H9 (cell line): ENCODE results near the gene NPTN. TPM values are rescaled to one million over a fixed set of nuclear protein-coding genes. Genes with fewer than 3 reads are reported as not detected.

Experiments used
- DNase-seq: peaks from one replicate; pipeline ENCODE4 v3.0.0-alpha.2; 2017
- H2AFZ ChIP-seq: one replicate; pipeline ENCODE4 v1.6.1; 2013; ENCODE audit warnings: mild to moderate bottlenecking, low read length, control low read depth, moderate library complexity
- H2AK5ac ChIP-seq: 2 replicates; pipeline ENCODE4 v1.6.1; 2013; ENCODE audit warnings: low read length, control low read depth, mixed read lengths; ENCODE audit not compliant: insufficient read length
- H2BK120ac ChIP-seq: one replicate; pipeline ENCODE4 v1.6.1; 2013; ENCODE audit warnings: low read depth, mild to moderate bottlenecking, low read length, control low read depth, inconsistent platforms; ENCODE audit not compliant: poor library complexity, severe bottlenecking
- H2BK12ac ChIP-seq: 2 replicates; pipeline ENCODE4 v1.6.1; 2013; ENCODE audit warnings: low read length, control low read depth, mixed read lengths, low read depth; ENCODE audit not compliant: insufficient read length
- H2BK15ac ChIP-seq: 2 replicates; pipeline ENCODE4 v1.6.1; 2013; ENCODE audit warnings: low read depth, low read length, control low read depth
- H2BK20ac ChIP-seq: one replicate; pipeline ENCODE4 v1.6.1; 2013; ENCODE audit warnings: low read depth, mild to moderate bottlenecking, low read length, control low read depth, inconsistent platforms; ENCODE audit not compliant: poor library complexity, severe bottlenecking
- H2BK5ac ChIP-seq: 2 replicates; pipeline ENCODE4 v1.6.1; 2013; ENCODE audit warnings: low read length, control low read depth, mixed read lengths; ENCODE audit not compliant: insufficient read length
- H3K14ac ChIP-seq: 2 replicates; pipeline ENCODE4 v1.6.1; 2013; ENCODE audit warnings: low read length, control low read depth; ENCODE audit not compliant: insufficient read depth
- H3K18ac ChIP-seq: 2 replicates; pipeline ENCODE4 v1.6.1; 2013; ENCODE audit warnings: low read depth, mild to moderate bottlenecking, mixed read lengths, low read length, control low read depth; ENCODE audit not compliant: insufficient read length
- H3K23ac ChIP-seq: 2 replicates; pipeline ENCODE4 v1.6.1; 2013; ENCODE audit warnings: low read length, control low read depth, mixed read lengths, low read depth; ENCODE audit not compliant: insufficient read length
- H3K23me2 ChIP-seq: 2 replicates; pipeline ENCODE4 v1.6.1; 2013; ENCODE audit warnings: low read depth, mild to moderate bottlenecking, mixed read lengths, low read length, control low read depth; ENCODE audit not compliant: insufficient read length, poor library complexity, severe bottlenecking
- H3K27ac ChIP-seq: 2 replicates; pipeline ENCODE4 v1.5.1; 2013; ENCODE audit warnings: low read length, control low read depth, mixed read lengths, low read depth; ENCODE audit not compliant: insufficient read length
- H3K27me3 ChIP-seq: 2 replicates; pipeline ENCODE4 v1.6.1; 2013; ENCODE audit warnings: low read length, control low read depth, inconsistent platforms; ENCODE audit not compliant: insufficient read depth
- H3K4ac ChIP-seq: 2 replicates; pipeline ENCODE4 v1.6.1; 2013; ENCODE audit warnings: low read depth, mild to moderate bottlenecking, control low read depth, inconsistent platforms, low read length, moderate library complexity
- H3K4me1 ChIP-seq: 2 replicates; pipeline ENCODE4 v1.6.1; 2013; ENCODE audit warnings: low read length, control low read depth, inconsistent platforms; ENCODE audit not compliant: insufficient read depth
- H3K4me2 ChIP-seq: 2 replicates; pipeline ENCODE4 v1.6.1; 2013; ENCODE audit warnings: low read length, control low read depth, mixed read lengths; ENCODE audit not compliant: insufficient read length, insufficient read depth
- H3K56ac ChIP-seq: 2 replicates; pipeline ENCODE4 v1.6.1; 2013; ENCODE audit warnings: low read depth, mild to moderate bottlenecking, mixed read lengths, low read length, control low read depth; ENCODE audit not compliant: insufficient read length
- H3K79me1 ChIP-seq: 2 replicates; pipeline ENCODE4 v1.6.1; 2013; ENCODE audit warnings: low read depth, mild to moderate bottlenecking, moderate library complexity, low read length, control low read depth, inconsistent platforms; ENCODE audit not compliant: insufficient read depth, poor library complexity, severe bottlenecking
- H3K79me2 ChIP-seq: 2 replicates; pipeline ENCODE4 v1.6.1; 2013; ENCODE audit warnings: low read length, control low read depth, inconsistent platforms; ENCODE audit not compliant: insufficient read depth
- H3K9ac ChIP-seq: 2 replicates; pipeline ENCODE4 v1.6.1; 2013; ENCODE audit warnings: low read length, control low read depth, mixed read lengths; ENCODE audit not compliant: insufficient read length; ENCODE audit errors: extremely low read depth
- H3K9me3 ChIP-seq: one replicate; pipeline ENCODE4 v1.6.1; 2013; ENCODE audit warnings: low read depth, low read length, inconsistent platforms; ENCODE audit not compliant: control insufficient read depth
- H3T11ph ChIP-seq: one replicate; pipeline ENCODE4 v1.6.1; 2013; ENCODE audit warnings: mild to moderate bottlenecking, low read length, control low read depth, inconsistent platforms
- H4K20me1 ChIP-seq: one replicate; pipeline ENCODE4 v1.6.1; 2013; ENCODE audit not compliant: control insufficient read depth, insufficient read length, insufficient read depth
- H4K5ac ChIP-seq: 2 replicates; pipeline ENCODE4 v1.6.1; 2013; ENCODE audit warnings: low read depth, mild to moderate bottlenecking, mixed read lengths, low read length, control low read depth; ENCODE audit not compliant: insufficient read length
- H4K8ac ChIP-seq: replicated peaks from 2 replicates; pipeline ENCODE4 v1.6.1; 2013; ENCODE audit warnings: low read length, control low read depth, mixed read lengths, low read depth; ENCODE audit not compliant: insufficient read length
- H4K91ac ChIP-seq: 2 replicates; pipeline ENCODE4 v1.6.1; 2013; ENCODE audit warnings: low read depth, mild to moderate bottlenecking, moderate library complexity, mixed read lengths, low read length, control low read depth; ENCODE audit not compliant: insufficient read length
- H3K27ac Mint-ChIP-seq, 3 experiments: 2 replicates in 2 of 3; 3 replicates in 1 of 3; pipeline ENCODE4 v1.8.0; 2020 to 2021; ENCODE audit warnings: mixed read lengths in 3 of 3, mild to moderate bottlenecking in 1 of 3, moderate library complexity in 1 of 3
- H3K27me3 Mint-ChIP-seq: 2 replicates; pipeline ENCODE4 v1.8.0; 2021; ENCODE audit warnings: low read depth, mild to moderate bottlenecking, moderate library complexity, mixed read lengths
- H3K36me3 Mint-ChIP-seq, 3 experiments: 2 replicates in 2 of 3; 3 replicates in 1 of 3; pipeline ENCODE4 v1.8.0; 2020 to 2021; ENCODE audit warnings: low read depth in 3 of 3, mixed read lengths in 3 of 3; ENCODE audit not compliant: insufficient read depth in 1 of 3
- H3K4me1 Mint-ChIP-seq, 2 experiments: 2 replicates each; pipeline ENCODE4 v1.8.0; 2020; ENCODE audit warnings: mixed read lengths in 2 of 2
- H3K4me3 Mint-ChIP-seq, 2 experiments: 2 replicates in 1 of 2; 3 replicates in 1 of 2; pipeline ENCODE4 v1.8.0; 2020 to 2021; ENCODE audit warnings: mild to moderate bottlenecking in 2 of 2, mixed read lengths in 2 of 2, moderate library complexity in 1 of 2
- H3K9me3 Mint-ChIP-seq, 2 experiments: 2 replicates in 1 of 2; 3 replicates in 1 of 2; pipeline ENCODE4 v1.8.0; 2020; ENCODE audit warnings: mild to moderate bottlenecking in 2 of 2, mixed read lengths in 2 of 2, moderate library complexity in 1 of 2
- WGBS: extraction: QIAGEN DNeasy Blood & Tissue Kit; methylation state at CpG from one replicate; pipeline ENCODE4 v1.1.7; 2013; ENCODE audit warnings: missing lambda C conversion rate, low lambda C conversion rate, mixed read lengths; ENCODE audit not compliant: insufficient read length; ENCODE audit errors: extremely low coverage; 5-methylcytosine and 5-hydroxymethylcytosine counted together
- total RNA-seq: library from RNA; stranded (reverse); gene quantifications from 2 replicates; pipeline ENCODE4 v1.2.1, GENCODE V29; 2021
- TF ChIP-seq, protein P1 (sequence below): fragments of 200-600 bp; sonication (generic); conservative IDR thresholded peaks from 3 replicates; pipeline ENCODE4 v1.8.0; 2021; ENCODE audit warnings: antibody characterized with exemption, mild to moderate bottlenecking

Gene NPTN
- total RNA-seq, 1 experiment from 2014 or later, result 89.1 TPM

GRCh38 chr15:73584699-73585420 is 48.3 kb downstream of the NPTN start:
- H4K5ac ChIP-seq, result no peak overlapping the region
- Mint-ChIP-seq H3K9me3 (no peaks in the 10 kb centered on the region), H3K4me3 (no peak overlapping the region), H3K27me3 (no peaks in the 10 kb centered on the region), H3K4me1 (no peaks in the 10 kb centered on the region; a peak in 1 of 4 replicates), H3K36me3 (peaks cover 19 to 70% (median 55%) of the 10 kb centered on the region in 3 experiments; a peak in 6 of 7 replicates), H3K27ac (no peak overlapping the region; a peak in 2 of 7 replicates)
- no peak overlapping the region for H4K8ac ChIP-seq
- H2BK12ac ChIP-seq, result no peak overlapping the region
- no peak overlapping the region for H2BK5ac ChIP-seq
- no peak overlapping the region for H2BK15ac ChIP-seq
- no peak overlapping the region for H2AFZ ChIP-seq
- no peak overlapping the region for H3K9ac ChIP-seq
- no peak overlapping the region for H3K4ac ChIP-seq
- no peak overlapping the region for H3K14ac ChIP-seq
- no peak overlapping the region for H3K18ac ChIP-seq
- no CpG with 5 or more reads among the region's 5 CpGs for WGBS
- no peaks in the 10 kb centered on the region for H4K20me1 ChIP-seq
- H3K27me3 ChIP-seq, result no peaks in the 10 kb centered on the region
- DNase-seq, result no peak
- no peak overlapping the region for H2AK5ac ChIP-seq
- no peaks in the 10 kb centered on the region for H3K23me2 ChIP-seq
- H3K9me3 ChIP-seq, result no peaks in the 10 kb centered on the region
- TF ChIP-seq, protein P1, sequence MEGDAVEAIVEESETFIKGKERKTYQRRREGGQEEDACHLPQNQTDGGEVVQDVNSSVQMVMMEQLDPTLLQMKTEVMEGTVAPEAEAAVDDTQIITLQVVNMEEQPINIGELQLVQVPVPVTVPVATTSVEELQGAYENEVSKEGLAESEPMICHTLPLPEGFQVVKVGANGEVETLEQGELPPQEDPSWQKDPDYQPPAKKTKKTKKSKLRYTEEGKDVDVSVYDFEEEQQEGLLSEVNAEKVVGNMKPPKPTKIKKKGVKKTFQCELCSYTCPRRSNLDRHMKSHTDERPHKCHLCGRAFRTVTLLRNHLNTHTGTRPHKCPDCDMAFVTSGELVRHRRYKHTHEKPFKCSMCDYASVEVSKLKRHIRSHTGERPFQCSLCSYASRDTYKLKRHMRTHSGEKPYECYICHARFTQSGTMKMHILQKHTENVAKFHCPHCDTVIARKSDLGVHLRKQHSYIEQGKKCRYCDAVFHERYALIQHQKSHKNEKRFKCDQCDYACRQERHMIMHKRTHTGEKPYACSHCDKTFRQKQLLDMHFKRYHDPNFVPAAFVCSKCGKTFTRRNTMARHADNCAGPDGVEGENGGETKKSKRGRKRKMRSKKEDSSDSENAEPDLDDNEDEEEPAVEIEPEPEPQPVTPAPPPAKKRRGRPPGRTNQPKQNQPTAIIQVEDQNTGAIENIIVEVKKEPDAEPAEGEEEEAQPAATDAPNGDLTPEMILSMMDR, result no peak
- no peak overlapping the region for H3T11ph ChIP-seq
- no peak overlapping the region for H3K4me2 ChIP-seq
- H3K23ac ChIP-seq, result no peak overlapping the region
- H3K4me1 ChIP-seq, result no peaks in the 10 kb centered on the region
- no peak overlapping the region for H2BK20ac ChIP-seq
- H3K79me2 ChIP-seq, result no peaks in the 10 kb centered on the region
- no peaks in the 10 kb centered on the region for H3K79me1 ChIP-seq
- no peak overlapping the region for H3K56ac ChIP-seq
- no peak overlapping the region for H2BK120ac ChIP-seq
- H3K27ac ChIP-seq, result no peak overlapping the region
- no peak overlapping the region for H4K91ac ChIP-seq
